Ectodermal cell (in vitro differentiated cells): Measurements from ENCODE around the gene GSTA4.
"Not testable (repeated sequence)": the region's sequence is repeated elsewhere in the genome, so short reads cannot be mapped to it uniquely, and the experiment has no call there.

Experiments used
- H3K27ac ChIP-seq: 2 replicates; pipeline ENCODE4 v1.7.0; 2013; ENCODE audit warnings: mild to moderate bottlenecking, low read depth, low read length; ENCODE audit not compliant: insufficient read depth, poor library complexity, severe bottlenecking
- H3K27me3 ChIP-seq: 2 replicates; pipeline ENCODE4 v1.7.0; 2013; ENCODE audit warnings: mild to moderate bottlenecking, low read length; ENCODE audit not compliant: insufficient read depth, control insufficient read depth, poor library complexity, severe bottlenecking
- H3K36me3 ChIP-seq: one replicate; pipeline ENCODE4 v1.7.0; 2013; ENCODE audit warnings: low read length; ENCODE audit not compliant: control insufficient read depth, insufficient read depth
- H3K4me1 ChIP-seq: one replicate; pipeline ENCODE4 v1.7.0; 2013; ENCODE audit warnings: low read length; ENCODE audit not compliant: control insufficient read depth, insufficient read depth
- H3K4me3 ChIP-seq: 2 replicates; pipeline ENCODE4 v1.7.0; 2013; ENCODE audit warnings: low read depth, low read length, control low read depth; ENCODE audit not compliant: insufficient read depth
- H3K9me3 ChIP-seq: 2 replicates; pipeline ENCODE4 v1.7.0; 2013; ENCODE audit warnings: mild to moderate bottlenecking, low read length, moderate library complexity; ENCODE audit not compliant: control insufficient read depth
- WGBS, 2 experiments: methylation state at CpG; one replicate each; pipeline ENCODE4 v1.1.7; 2013; ENCODE audit warnings: missing lambda C conversion rate in 2 of 2; 5-methylcytosine and 5-hydroxymethylcytosine counted together

Gene GSTA4

GRCh38 chr6:52981222-52981900, 13.7 kb downstream of the GSTA4 start:
- no peak overlapping the region for H3K4me3 ChIP-seq
- H3K27me3 ChIP-seq = no peaks in the 10 kb centered on the region
- peaks cover 10% of the 10 kb centered on the region for H3K36me3 ChIP-seq
- no peaks in the 10 kb centered on the region for H3K4me1 ChIP-seq
- no peaks in the 10 kb centered on the region for H3K9me3 ChIP-seq
- no peak overlapping the region for H3K27ac ChIP-seq

- no peak overlapping the region for H3K4me3 ChIP-seq
- no peak overlapping the region for H3K27ac ChIP-seq
- no peaks in the 10 kb centered on the region for H3K27me3 ChIP-seq
- no peaks in the 10 kb centered on the region for H3K4me1 ChIP-seq
- H3K9me3 ChIP-seq = no peaks in the 10 kb centered on the region
- no peaks in the 10 kb centered on the region for H3K36me3 ChIP-seq
- WGBS, 2 experiments = 77 to 86% methylated on average over 3 of the region's 3 CpGs
Observed at GRCh38 chr6:52976591-52977035, 18.5 kb downstream of the GSTA4 start.

- H3K4me3 ChIP-seq = no peak overlapping the region
- H3K27ac ChIP-seq = no peak overlapping the region
- H3K27me3 ChIP-seq = no peaks in the 10 kb centered on the region
- H3K9me3 ChIP-seq = no peaks in the 10 kb centered on the region
- WGBS, 2 experiments = 79 to 80% methylated on average over 4 of the region's 4 CpGs
- no peaks in the 10 kb centered on the region for H3K36me3 ChIP-seq
- no peaks in the 10 kb centered on the region for H3K4me1 ChIP-seq
Observed at GRCh38 chr6:52976149-52976548, 18.9 kb downstream of the GSTA4 start.

GRCh38 chr6:52975580-52975979, 19.5 kb downstream of the GSTA4 start:
- H3K9me3 ChIP-seq = no peaks in the 10 kb centered on the region
- no peaks in the 10 kb centered on the region for H3K36me3 ChIP-seq
- no peaks in the 10 kb centered on the region for H3K4me1 ChIP-seq
- H3K4me3 ChIP-seq = no peak overlapping the region
- no peak overlapping the region for H3K27ac ChIP-seq
- H3K27me3 ChIP-seq = no peaks in the 10 kb centered on the region
- WGBS, 2 experiments = 91 to 94% methylated on average over 2 of the region's 2 CpGs

- H3K27me3 ChIP-seq = no peaks in the 10 kb centered on the region
- H3K4me1 ChIP-seq = no peaks in the 10 kb centered on the region
- no peaks in the 10 kb centered on the region for H3K9me3 ChIP-seq
- no peak overlapping the region for H3K4me3 ChIP-seq
- H3K36me3 ChIP-seq = no peaks in the 10 kb centered on the region
- no peak overlapping the region for H3K27ac ChIP-seq
Observed at GRCh38 chr6:52972989-52973388, 22.1 kb downstream of the GSTA4 start.

GRCh38 chr6:52969359-52969758, 25.7 kb downstream of the GSTA4 start:
- no peak overlapping the region for H3K4me3 ChIP-seq
- H3K27me3 ChIP-seq = no peaks in the 10 kb centered on the region
- H3K4me1 ChIP-seq = no peaks in the 10 kb centered on the region
- no peak overlapping the region for H3K27ac ChIP-seq
- 91 to 94% methylated on average over 2 of the region's 2 CpGs for WGBS, 2 experiments
- H3K36me3 ChIP-seq = no peaks in the 10 kb centered on the region
- H3K9me3 ChIP-seq = no peaks in the 10 kb centered on the region

- no peaks in the 10 kb centered on the region for H3K36me3 ChIP-seq
- H3K9me3 ChIP-seq = no peaks in the 10 kb centered on the region
- H3K4me3 ChIP-seq = no peak overlapping the region
- 92 to 93% methylated on average over 3 of the region's 3 CpGs for WGBS, 2 experiments
- no peaks in the 10 kb centered on the region for H3K4me1 ChIP-seq
- H3K27ac ChIP-seq = no peak overlapping the region
- no peaks in the 10 kb centered on the region for H3K27me3 ChIP-seq
Observed at GRCh38 chr6:52966101-52966500, 29.0 kb downstream of the GSTA4 start.

GRCh38 chr6:52965380-52965779, 29.7 kb downstream of the GSTA4 start:
- Histone ChIP-seq H3K36me3 (no peaks in the 10 kb centered on the region), H3K9me3 (no peaks in the 10 kb centered on the region), H3K4me3 (no peak overlapping the region), H3K27me3 (no peaks in the 10 kb centered on the region), H3K4me1 (no peaks in the 10 kb centered on the region), H3K27ac (no peak overlapping the region)
- 73 to 92% methylated on average over 4 of the region's 4 CpGs for WGBS, 2 experiments

GRCh38 chr6:52964318-52964717, 30.8 kb downstream of the GSTA4 start:
- Histone ChIP-seq H3K27me3 (no peaks in the 10 kb centered on the region), H3K36me3 (no peaks in the 10 kb centered on the region), H3K4me3 (no peak overlapping the region), H3K4me1 (no peaks in the 10 kb centered on the region), H3K9me3 (no peaks in the 10 kb centered on the region), H3K27ac (no peak overlapping the region)
- WGBS, 2 experiments = 80 to 100% methylated on average over 1 of the region's 1 CpG

- no peaks in the 10 kb centered on the region for H3K36me3 ChIP-seq
- H3K4me3 ChIP-seq = no peak overlapping the region
- H3K27ac ChIP-seq = no peak overlapping the region
- H3K27me3 ChIP-seq = no peaks in the 10 kb centered on the region
- H3K9me3 ChIP-seq = no peaks in the 10 kb centered on the region
- H3K4me1 ChIP-seq = no peaks in the 10 kb centered on the region
- WGBS, 2 experiments = 80 to 81% methylated on average over 6 of the region's 6 CpGs
Observed at GRCh38 chr6:52962701-52963100, 32.4 kb downstream of the GSTA4 start.

GRCh38 chr6:52961022-52961421, 34.1 kb downstream of the GSTA4 start:
- H3K36me3 ChIP-seq = not testable (repeated sequence)

More at GRCh38 chr6:52961022-52961421, 34.1 kb downstream of the GSTA4 start:
- 51 to 54% methylated on average over 10 of the region's 10 CpGs for WGBS, 2 experiments
- H3K9me3 ChIP-seq, H3K4me3 ChIP-seq, H3K27ac ChIP-seq, H3K27me3 ChIP-seq, H3K4me1 ChIP-seq: not testable (repeated sequence)
